ENCODE results near the gene C4orf36. TPM values are rescaled to one million over a fixed set of nuclear protein-coding genes. Genes with fewer than 3 reads are reported as not detected.

C4orf36 gene
- total and polyA plus RNA-seq, 4 experiments from 2014 or later, result 0.70 TPM; not detected in 3

GRCh38 chr4:86898562-86898961, 6.3 kb upstream of the C4orf36 start:
- H3K27me3 ChIP-seq (ENCODE audit: insufficient read depth, low read length), result no peaks in the 10 kb centered on the region
- Mint-ChIP-seq H3K36me3 (no peaks in the 10 kb centered on the region), H3K4me3 (no peak overlapping the region), H3K4me1 (peaks cover 0 to 2% (median 0%) of the 10 kb centered on the region in 4 donors), H3K27me3 (peaks cover 3 to 4% of the 10 kb centered on the region in 2 donors), H3K27ac (peak overlapping the region in 1 of 7 donors; percentile 16), H3K9me3 (no peaks in the 10 kb centered on the region)
- H3K9me3 ChIP-seq (ENCODE audit: control insufficient read depth in 1 of 2, low read length in 2 of 2), result no peaks in the 10 kb centered on the region
- CTCF ChIA-PET (ENCODE audit: partially characterized antibody), result interaction anchor here (2.4 to 12.2 kb wide), 2 partner anchors 377 to 401 kb away, joined by 11 to 143 read pairs; no protein-coding TSS in a partner anchor
- H3K36me3 ChIP-seq (ENCODE audit: insufficient read depth, low read length), result no peaks in the 10 kb centered on the region
- no peak overlapping the region for H3K4me3 ChIP-seq (ENCODE audit: low read length in 2 of 2)
- intact Hi-C loops (cut with micrococcal nuclease), result loop anchor here (5.0 kb wide), 1 partner anchor 1751 kb away; no protein-coding TSS in a partner anchor
- H3K4me1 ChIP-seq (ENCODE audit: insufficient read depth, low read length), result no peaks in the 10 kb centered on the region
- no peak overlapping the region for H3K27ac ChIP-seq (ENCODE audit: low read depth, low read length)
- DNase-seq, result no peak
- POLR2A ChIA-PET (ENCODE audit: partially characterized antibody), result no interaction called here

GRCh38 chr4:86896596-86896995, 4.4 kb upstream of the C4orf36 start:
- intact Hi-C loops (cut with micrococcal nuclease), result loop anchor here (1.0 to 5.0 kb wide), 2 partner anchors 374 to 1749 kb away; no protein-coding TSS in a partner anchor
- no peak overlapping the region for H3K27ac ChIP-seq (ENCODE audit: low read depth, low read length)
- CTCF ChIA-PET (ENCODE audit: partially characterized antibody), result interaction anchor here (1.6 to 12.2 kb wide), 2 partner anchors 375 to 399 kb away, joined by 6 to 143 read pairs; no protein-coding TSS in a partner anchor
- Mint-ChIP-seq H3K9me3 (no peaks in the 10 kb centered on the region), H3K4me1 (peaks cover 2 to 7% (median 6%) of the 10 kb centered on the region in 4 donors), H3K36me3 (no peaks in the 10 kb centered on the region), H3K4me3 (no peak overlapping the region), H3K27ac (no peak overlapping the region), H3K27me3 (peaks cover 0 to 7% of the 10 kb centered on the region in 2 donors)
- no peak for DNase-seq
- H3K36me3 ChIP-seq (ENCODE audit: insufficient read depth, low read length), result no peaks in the 10 kb centered on the region
- H3K4me1 ChIP-seq (ENCODE audit: insufficient read depth, low read length), result peaks cover 11% of the 10 kb centered on the region
- no peak overlapping the region for H3K4me3 ChIP-seq (ENCODE audit: low read length in 2 of 2)
- H3K27me3 ChIP-seq (ENCODE audit: insufficient read depth, low read length), result no peaks in the 10 kb centered on the region
- no peaks in the 10 kb centered on the region for H3K9me3 ChIP-seq (ENCODE audit: control insufficient read depth in 1 of 2, low read length in 2 of 2)
- POLR2A ChIA-PET (ENCODE audit: partially characterized antibody), result no interaction called here

- Histone ChIP-seq H3K4me1 (ENCODE audit: insufficient read depth, low read length) (peaks cover 14% of the 10 kb centered on the region), H3K4me3 (ENCODE audit: low read length in 2 of 2) (no peak overlapping the region), H3K9me3 (ENCODE audit: control insufficient read depth in 1 of 2, low read length in 2 of 2) (no peaks in the 10 kb centered on the region), H3K27ac (ENCODE audit: low read depth, low read length) (no peak overlapping the region), H3K27me3 (ENCODE audit: insufficient read depth, low read length) (no peaks in the 10 kb centered on the region), H3K36me3 (ENCODE audit: insufficient read depth, low read length) (no peaks in the 10 kb centered on the region)
- H3K4me3 Mint-ChIP-seq, result no peak overlapping the region
- POLR2A ChIA-PET (ENCODE audit: partially characterized antibody), result no interaction called here
- CTCF ChIA-PET (ENCODE audit: partially characterized antibody), result interaction anchor here (1.0 to 12.2 kb wide), 8 partner anchors 253 to 405 kb away, joined by 3 to 143 read pairs (median 6); no protein-coding TSS in a partner anchor
- peaks cover 5 to 10% (median 8%) of the 10 kb centered on the region in 4 donors for H3K4me1 Mint-ChIP-seq
- no peaks in the 10 kb centered on the region for H3K9me3 Mint-ChIP-seq
- peak in 4 of 5 donors; percentile 53 to 65 (median 56) for DNase-seq
- H3K27ac Mint-ChIP-seq, result no peak overlapping the region
- no peaks in the 10 kb centered on the region for H3K36me3 Mint-ChIP-seq
- H3K27me3 Mint-ChIP-seq, result peaks cover 3 to 14% of the 10 kb centered on the region in 2 donors
- intact Hi-C loops (cut with micrococcal nuclease), result loop anchor here (1.0 to 5.0 kb wide), 3 partner anchors 374 to 1749 kb away; no protein-coding TSS in a partner anchor
These were observed 3.7 kb upstream of the C4orf36 start for GRCh38 chr4:86895692-86896488.

- H3K27me3 Mint-ChIP-seq, result peaks cover 8 to 14% of the 10 kb centered on the region in 2 donors
- intact Hi-C loops (cut with micrococcal nuclease), result no loop called here
- H3K36me3 Mint-ChIP-seq, result no peaks in the 10 kb centered on the region
- H3K27ac Mint-ChIP-seq, result no peak overlapping the region
- H3K9me3 Mint-ChIP-seq, result no peaks in the 10 kb centered on the region
- DNase-seq, result no peak
- Histone ChIP-seq H3K4me1 (ENCODE audit: insufficient read depth, low read length) (peaks cover 14% of the 10 kb centered on the region), H3K9me3 (ENCODE audit: control insufficient read depth in 1 of 2, low read length in 2 of 2) (no peaks in the 10 kb centered on the region), H3K4me3 (ENCODE audit: low read length in 2 of 2) (no peak overlapping the region), H3K36me3 (ENCODE audit: insufficient read depth, low read length) (no peaks in the 10 kb centered on the region), H3K27me3 (ENCODE audit: insufficient read depth, low read length) (no peaks in the 10 kb centered on the region), H3K27ac (ENCODE audit: low read depth, low read length) (no peak overlapping the region)
- peaks cover 5 to 12% (median 8%) of the 10 kb centered on the region in 4 donors for H3K4me1 Mint-ChIP-seq
- no peak overlapping the region for H3K4me3 Mint-ChIP-seq
- POLR2A ChIA-PET (ENCODE audit: partially characterized antibody), result no interaction called here
- CTCF ChIA-PET (ENCODE audit: partially characterized antibody), result interaction anchor here (0.7 to 5.4 kb wide), 9 partner anchors 8 to 404 kb away, joined by 3 to 114 read pairs (median 4); no protein-coding TSS in a partner anchor
These were observed 2.2 kb upstream of the C4orf36 start for GRCh38 chr4:86894455-86894854.

- Mint-ChIP-seq H3K36me3 (no peaks in the 10 kb centered on the region), H3K4me1 (peaks cover 5 to 12% (median 8%) of the 10 kb centered on the region in 4 donors), H3K4me3 (peak overlapping the region in 6 of 8 donors; percentile 13 to 91 (median 86)), H3K9me3 (no peaks in the 10 kb centered on the region), H3K27ac (peak overlapping the region in 1 of 7 donors; percentile 23), H3K27me3 (peaks cover 10 to 14% of the 10 kb centered on the region in 2 donors)
- Histone ChIP-seq H3K36me3 (ENCODE audit: insufficient read depth, low read length) (no peaks in the 10 kb centered on the region), H3K4me1 (ENCODE audit: insufficient read depth, low read length) (peaks cover 14% of the 10 kb centered on the region), H3K4me3 (ENCODE audit: low read length in 2 of 2) (no peak overlapping the region), H3K27ac (ENCODE audit: low read depth, low read length) (no peak overlapping the region), H3K27me3 (ENCODE audit: insufficient read depth, low read length) (no peaks in the 10 kb centered on the region), H3K9me3 (ENCODE audit: control insufficient read depth in 1 of 2, low read length in 2 of 2) (no peaks in the 10 kb centered on the region)
- no peak for DNase-seq
- intact Hi-C loops (cut with micrococcal nuclease), result no loop called here
- CTCF ChIA-PET (ENCODE audit: partially characterized antibody), result interaction anchor here (0.9 to 5.4 kb wide), 5 partner anchors 10 to 395 kb away, joined by 3 to 114 read pairs (median 6); no protein-coding TSS in a partner anchor
- POLR2A ChIA-PET (ENCODE audit: partially characterized antibody), result no interaction called here
These were observed 914 bp upstream of the C4orf36 start for GRCh38 chr4:86893136-86893535.

GRCh38 chr4:86892636-86892960, 376 bp upstream of the C4orf36 start:
- peak in 1 of 5 donors; percentile 11 for DNase-seq
- peak overlapping the region; percentile 75 to 91 (median 84) for H3K4me3 Mint-ChIP-seq
- no peaks in the 10 kb centered on the region for H3K27me3 ChIP-seq (ENCODE audit: insufficient read depth, low read length)

GRCh38 chr4:86890790-86891189, 1.4 kb downstream of the C4orf36 start:
- intact Hi-C loops (cut with micrococcal nuclease), result no loop called here
- ChIA-PET POLR2A (ENCODE audit: partially characterized antibody) (no interaction called here), CTCF (ENCODE audit: partially characterized antibody) (interaction anchor here (0.5 to 5.4 kb wide), 4 partner anchors 370 to 1417 kb away, joined by 3 to 114 read pairs (median 4); no protein-coding TSS in a partner anchor)
- Histone ChIP-seq H3K27me3 (ENCODE audit: insufficient read depth, low read length) (no peaks in the 10 kb centered on the region), H3K9me3 (ENCODE audit: control insufficient read depth in 1 of 2, low read length in 2 of 2) (no peaks in the 10 kb centered on the region), H3K4me3 (ENCODE audit: low read length in 2 of 2) (no peak overlapping the region), H3K36me3 (ENCODE audit: insufficient read depth, low read length) (no peaks in the 10 kb centered on the region), H3K4me1 (ENCODE audit: insufficient read depth, low read length) (peaks cover 14% of the 10 kb centered on the region), H3K27ac (ENCODE audit: low read depth, low read length) (no peak overlapping the region)
- no peak overlapping the region for H3K27ac Mint-ChIP-seq
- H3K4me1 Mint-ChIP-seq, result peaks cover 5 to 12% (median 8%) of the 10 kb centered on the region in 4 donors
- no peaks in the 10 kb centered on the region for H3K9me3 Mint-ChIP-seq
- H3K27me3 Mint-ChIP-seq, result peaks cover 10 to 14% of the 10 kb centered on the region in 2 donors
- peak overlapping the region in 6 of 8 donors; percentile 47 to 86 (median 76) for H3K4me3 Mint-ChIP-seq
- no peaks in the 10 kb centered on the region for H3K36me3 Mint-ChIP-seq
- no peak for DNase-seq

More at GRCh38 chr4:86892636-86892960, 376 bp upstream of the C4orf36 start:
- peak overlapping the region in 3 of 7 donors; percentile 23 to 77 (median 65) for H3K27ac Mint-ChIP-seq
- Histone ChIP-seq H3K27ac (ENCODE audit: low read depth, low read length) (no peak overlapping the region), H3K4me3 (ENCODE audit: low read length in 2 of 2) (peak overlapping the region in 1 of 2 donors; percentile 40), H3K36me3 (ENCODE audit: insufficient read depth, low read length) (no peaks in the 10 kb centered on the region), H3K9me3 (ENCODE audit: control insufficient read depth in 1 of 2, low read length in 2 of 2) (no peaks in the 10 kb centered on the region), H3K4me1 (ENCODE audit: insufficient read depth, low read length) (peaks cover 14% of the 10 kb centered on the region)
- peaks cover 10 to 14% of the 10 kb centered on the region in 2 donors for H3K27me3 Mint-ChIP-seq
- intact Hi-C loops (cut with micrococcal nuclease), result no loop called here
- no peaks in the 10 kb centered on the region for H3K36me3 Mint-ChIP-seq
- peaks cover 5 to 12% (median 8%) of the 10 kb centered on the region in 4 donors for H3K4me1 Mint-ChIP-seq
- CTCF ChIA-PET (ENCODE audit: partially characterized antibody), result interaction anchor here (0.9 to 5.4 kb wide), 5 partner anchors 10 to 395 kb away, joined by 3 to 114 read pairs (median 6); no protein-coding TSS in a partner anchor
- H3K9me3 Mint-ChIP-seq, result no peaks in the 10 kb centered on the region
- POLR2A ChIA-PET (ENCODE audit: partially characterized antibody), result no interaction called here

Data from CD4-positive, alpha-beta memory T cell (primary cell).